NB4 (cell line): ENCODE measurements around the gene SCOC.

Source experiments
- CTCF ChIP-seq: IDR thresholded peaks from one replicate; pipeline ENCODE4 v1.5.1; 2012; ENCODE audit warnings: low read depth, low read length
- MYC ChIP-seq: IDR thresholded peaks from 2 replicates; pipeline ENCODE4 v1.6.1; 2011; ENCODE audit warnings: low read depth, low read length
- POLR2A ChIP-seq: IDR thresholded peaks from 2 replicates; pipeline ENCODE4 v1.6.1; 2011; ENCODE audit warnings: mild to moderate bottlenecking; ENCODE audit not compliant: insufficient read length; ENCODE audit errors: extremely low read depth

- peak; percentile 6 for TF ChIP-seq CTCF
- TF ChIP-seq POLR2A: no peak
- no peak for TF ChIP-seq MYC
Observed at GRCh38 chr4:140426610-140427105, 53.2 kb downstream of the SCOC start.
